Measurements from ENCODE around the gene SRSF11. TPM values are rescaled to one million over a fixed set of nuclear protein-coding genes. Genes with fewer than 3 reads are reported as not detected.

Gene SRSF11
- total RNA-seq, 1 experiment from 2014 or later = 145 TPM

- no peaks in the 10 kb centered on the region for H3K4me1 ChIP-seq (ENCODE audit: control insufficient read depth, insufficient read depth, low read length)
- DNase-seq (ENCODE audit: low read depth, low spot score) (no peak), ATAC-seq (no peak)
- CTCF ChIA-PET = no interaction called here
- intact Hi-C loops (cut with micrococcal nuclease; ENCODE audit: unreplicated experiment) (no loop called here), in situ Hi-C loops (cut with HindIII; ENCODE audit: low pct_unique_long_range_greater_than_20kb, low sequenced_read_pairs) (no loop called here)
- peaks cover 89% of the 10 kb centered on the region for H3K36me3 ChIP-seq (ENCODE audit: control insufficient read depth, insufficient read depth, low read length)
- no peak for TF ChIP-seq TCF7L2 (IDR thresholded peaks at IDR 0.05; ENCODE audit: low read depth, low read length)
- TF ChIP-seq REST (IDR thresholded peaks at IDR 0.05; ENCODE audit: insufficient read depth in 1 of 2, low read depth in 2 of 2, low read length in 1 of 2) = no peak
- no peak for TF ChIP-seq SIN3A (IDR thresholded peaks at IDR 0.05; ENCODE audit: borderline replicate concordance, insufficient read depth, low read depth, low read length)
- BruUV-seq (replicated peaks) = no TSS peak
- no peaks in the 10 kb centered on the region for H3K9me3 ChIP-seq (ENCODE audit: control insufficient read depth, insufficient read depth, low read depth, low read length)
- H3K27me3 ChIP-seq (ENCODE audit: control insufficient read depth, insufficient read depth, low read length) = no peaks in the 10 kb centered on the region
- H3K27ac ChIP-seq (ENCODE audit: low read length) = no peak overlapping the region
- no peak overlapping the region for H3K4me3 ChIP-seq (ENCODE audit: low read depth in 2 of 2, low read length in 2 of 2)
- POLR2A ChIA-PET = no interaction called here
Measured at GRCh38 chr1:70239940-70240339, 18.8 kb downstream of the SRSF11 start.

- BruUV-seq (replicated peaks) = no TSS peak
- no peak for ATAC-seq
- CTCF ChIA-PET = no interaction called here
- no peak for DNase-seq (ENCODE audit: low read depth, low spot score)
- H3K9me3 ChIP-seq (ENCODE audit: control insufficient read depth, insufficient read depth, low read depth, low read length) = no peaks in the 10 kb centered on the region
- no peak overlapping the region for H3K27ac ChIP-seq (ENCODE audit: low read length)
- POLR2A ChIA-PET = no interaction called here
- no peak for TF ChIP-seq REST (IDR thresholded peaks at IDR 0.05; ENCODE audit: insufficient read depth in 1 of 2, low read depth in 2 of 2, low read length in 1 of 2)
- H3K36me3 ChIP-seq (ENCODE audit: control insufficient read depth, insufficient read depth, low read length) = peaks cover 96% of the 10 kb centered on the region
- in situ Hi-C loops (cut with HindIII; ENCODE audit: low pct_unique_long_range_greater_than_20kb, low sequenced_read_pairs) = no loop called here
- H3K4me3 ChIP-seq (ENCODE audit: low read depth in 2 of 2, low read length in 2 of 2) = no peak overlapping the region
- H3K4me1 ChIP-seq (ENCODE audit: control insufficient read depth, insufficient read depth, low read length) = no peaks in the 10 kb centered on the region
- intact Hi-C loops (cut with micrococcal nuclease; ENCODE audit: unreplicated experiment) = no loop called here
- H3K27me3 ChIP-seq (ENCODE audit: control insufficient read depth, insufficient read depth, low read length) = no peaks in the 10 kb centered on the region
Measured at GRCh38 chr1:70247122-70247521, 25.9 kb downstream of the SRSF11 start.

- Histone ChIP-seq H3K36me3 (ENCODE audit: control insufficient read depth, insufficient read depth, low read length) (peaks cover 92% of the 10 kb centered on the region), H3K9me3 (ENCODE audit: control insufficient read depth, insufficient read depth, low read depth, low read length) (no peaks in the 10 kb centered on the region), H3K4me1 (ENCODE audit: control insufficient read depth, insufficient read depth, low read length) (no peaks in the 10 kb centered on the region), H3K4me3 (ENCODE audit: low read depth in 2 of 2, low read length in 2 of 2) (no peak overlapping the region), H3K27me3 (ENCODE audit: control insufficient read depth, insufficient read depth, low read length) (no peaks in the 10 kb centered on the region), H3K27ac (ENCODE audit: low read length) (no peak overlapping the region)
- no peak for ATAC-seq
- in situ Hi-C loops (cut with HindIII; ENCODE audit: low pct_unique_long_range_greater_than_20kb, low sequenced_read_pairs) (no loop called here), intact Hi-C loops (cut with micrococcal nuclease; ENCODE audit: unreplicated experiment) (no loop called here)
- CTCF ChIA-PET = no interaction called here
- TF ChIP-seq SIN3A (IDR thresholded peaks at IDR 0.05; ENCODE audit: borderline replicate concordance, insufficient read depth, low read depth, low read length) (no peak), TCF7L2 (IDR thresholded peaks at IDR 0.05; ENCODE audit: low read depth, low read length) (no peak), REST (IDR thresholded peaks at IDR 0.05; ENCODE audit: insufficient read depth in 1 of 2, low read depth in 2 of 2, low read length in 1 of 2) (no peak), POLR2AphosphoS5 (IDR thresholded peaks at IDR 0.05; ENCODE audit: low read depth, low read length) (no peak), CTCF (IDR thresholded peaks at IDR 0.05) (no peak)
- POLR2A ChIA-PET = no interaction called here
- BruUV-seq (replicated peaks) = no TSS peak
- no peak for DNase-seq (ENCODE audit: low read depth, low spot score)
Measured at GRCh38 chr1:70247768-70248167, 26.6 kb downstream of the SRSF11 start.
